ENCODE data around the gene GAS7. TPM values are rescaled to one million over a fixed set of nuclear protein-coding genes. Genes with fewer than 3 reads are reported as not detected.

Gene GAS7
- total and polyA plus RNA-seq, 2 experiments from 2014 or later = 1.9 to 10.7 TPM

DNA sequence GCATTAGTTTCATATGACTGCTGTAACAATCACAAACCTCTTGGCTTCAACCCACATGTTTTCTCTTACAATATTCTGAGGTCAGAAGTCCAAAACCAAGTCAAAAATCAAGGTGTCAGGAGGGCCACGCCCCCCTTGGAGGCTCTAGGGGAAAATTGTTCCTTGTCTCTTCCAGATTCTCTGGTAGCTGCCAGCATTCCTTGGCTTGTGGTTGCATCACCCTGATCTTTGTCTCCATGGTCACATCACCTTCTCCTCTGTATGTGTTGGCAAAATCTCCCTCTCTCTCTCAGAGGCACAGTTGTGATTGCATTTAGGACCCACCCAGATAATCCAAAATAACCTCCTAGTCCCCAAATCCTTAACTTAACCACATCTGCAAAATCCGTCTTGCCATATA lies 105.8 kb downstream of the GAS7 start:
- Mint-ChIP-seq H3K9me3 (peaks cover 5% of the 10 kb centered on the region; the same call in 2 of the 3 replicates), H3K36me3 (ENCODE audit: low read depth) (peaks cover 3% of the 10 kb centered on the region; the same call in 1 of the 3 replicates), H3K27me3 (ENCODE audit: insufficient read depth, low read depth, poor library complexity) (peaks cover 3% of the 10 kb centered on the region), H3K27ac (no peak overlapping the region), H3K4me3 (no peak overlapping the region), H3K4me1 (no peaks in the 10 kb centered on the region)
- Histone ChIP-seq H3K27me3 (ENCODE audit: insufficient read depth) (no peaks in the 10 kb centered on the region), H3K79me2 (replicated peaks; ENCODE audit: insufficient read depth) (no peaks in the 10 kb centered on the region), H3K4me2 (no peak overlapping the region), H3K4me1 (ENCODE audit: insufficient read depth) (no peaks in the 10 kb centered on the region), H3K27ac (ENCODE audit: low read depth) (no peak overlapping the region), H3F3A (replicated peaks; ENCODE audit: low read depth) (no peaks in the 10 kb centered on the region), H3K4me3 (no peak overlapping the region), H3K36me3 (ENCODE audit: insufficient read depth) (no peaks in the 10 kb centered on the region), H3K9me2 (ENCODE audit: insufficient read depth) (no peaks in the 10 kb centered on the region), H4K20me1 (replicated peaks; ENCODE audit: insufficient read depth) (no peaks in the 10 kb centered on the region), H2AFZ (no peak overlapping the region)
- no peak for TF ChIP-seq JUNB (IDR thresholded peaks at IDR 0.05; ENCODE audit: unreplicated experiment)
- no peak for TF ChIP-seq ZNF331 (CRISPR knock-in tag; IDR thresholded peaks at IDR 0.05; ENCODE audit: low read depth)
- TF ChIP-seq, protein P1, sequence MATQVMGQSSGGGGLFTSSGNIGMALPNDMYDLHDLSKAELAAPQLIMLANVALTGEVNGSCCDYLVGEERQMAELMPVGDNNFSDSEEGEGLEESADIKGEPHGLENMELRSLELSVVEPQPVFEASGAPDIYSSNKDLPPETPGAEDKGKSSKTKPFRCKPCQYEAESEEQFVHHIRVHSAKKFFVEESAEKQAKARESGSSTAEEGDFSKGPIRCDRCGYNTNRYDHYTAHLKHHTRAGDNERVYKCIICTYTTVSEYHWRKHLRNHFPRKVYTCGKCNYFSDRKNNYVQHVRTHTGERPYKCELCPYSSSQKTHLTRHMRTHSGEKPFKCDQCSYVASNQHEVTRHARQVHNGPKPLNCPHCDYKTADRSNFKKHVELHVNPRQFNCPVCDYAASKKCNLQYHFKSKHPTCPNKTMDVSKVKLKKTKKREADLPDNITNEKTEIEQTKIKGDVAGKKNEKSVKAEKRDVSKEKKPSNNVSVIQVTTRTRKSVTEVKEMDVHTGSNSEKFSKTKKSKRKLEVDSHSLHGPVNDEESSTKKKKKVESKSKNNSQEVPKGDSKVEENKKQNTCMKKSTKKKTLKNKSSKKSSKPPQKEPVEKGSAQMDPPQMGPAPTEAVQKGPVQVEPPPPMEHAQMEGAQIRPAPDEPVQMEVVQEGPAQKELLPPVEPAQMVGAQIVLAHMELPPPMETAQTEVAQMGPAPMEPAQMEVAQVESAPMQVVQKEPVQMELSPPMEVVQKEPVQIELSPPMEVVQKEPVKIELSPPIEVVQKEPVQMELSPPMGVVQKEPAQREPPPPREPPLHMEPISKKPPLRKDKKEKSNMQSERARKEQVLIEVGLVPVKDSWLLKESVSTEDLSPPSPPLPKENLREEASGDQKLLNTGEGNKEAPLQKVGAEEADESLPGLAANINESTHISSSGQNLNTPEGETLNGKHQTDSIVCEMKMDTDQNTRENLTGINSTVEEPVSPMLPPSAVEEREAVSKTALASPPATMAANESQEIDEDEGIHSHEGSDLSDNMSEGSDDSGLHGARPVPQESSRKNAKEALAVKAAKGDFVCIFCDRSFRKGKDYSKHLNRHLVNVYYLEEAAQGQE (IDR thresholded peaks at IDR 0.05; ENCODE audit: unreplicated experiment) = no peak
- TF ChIP-seq, protein P2, sequence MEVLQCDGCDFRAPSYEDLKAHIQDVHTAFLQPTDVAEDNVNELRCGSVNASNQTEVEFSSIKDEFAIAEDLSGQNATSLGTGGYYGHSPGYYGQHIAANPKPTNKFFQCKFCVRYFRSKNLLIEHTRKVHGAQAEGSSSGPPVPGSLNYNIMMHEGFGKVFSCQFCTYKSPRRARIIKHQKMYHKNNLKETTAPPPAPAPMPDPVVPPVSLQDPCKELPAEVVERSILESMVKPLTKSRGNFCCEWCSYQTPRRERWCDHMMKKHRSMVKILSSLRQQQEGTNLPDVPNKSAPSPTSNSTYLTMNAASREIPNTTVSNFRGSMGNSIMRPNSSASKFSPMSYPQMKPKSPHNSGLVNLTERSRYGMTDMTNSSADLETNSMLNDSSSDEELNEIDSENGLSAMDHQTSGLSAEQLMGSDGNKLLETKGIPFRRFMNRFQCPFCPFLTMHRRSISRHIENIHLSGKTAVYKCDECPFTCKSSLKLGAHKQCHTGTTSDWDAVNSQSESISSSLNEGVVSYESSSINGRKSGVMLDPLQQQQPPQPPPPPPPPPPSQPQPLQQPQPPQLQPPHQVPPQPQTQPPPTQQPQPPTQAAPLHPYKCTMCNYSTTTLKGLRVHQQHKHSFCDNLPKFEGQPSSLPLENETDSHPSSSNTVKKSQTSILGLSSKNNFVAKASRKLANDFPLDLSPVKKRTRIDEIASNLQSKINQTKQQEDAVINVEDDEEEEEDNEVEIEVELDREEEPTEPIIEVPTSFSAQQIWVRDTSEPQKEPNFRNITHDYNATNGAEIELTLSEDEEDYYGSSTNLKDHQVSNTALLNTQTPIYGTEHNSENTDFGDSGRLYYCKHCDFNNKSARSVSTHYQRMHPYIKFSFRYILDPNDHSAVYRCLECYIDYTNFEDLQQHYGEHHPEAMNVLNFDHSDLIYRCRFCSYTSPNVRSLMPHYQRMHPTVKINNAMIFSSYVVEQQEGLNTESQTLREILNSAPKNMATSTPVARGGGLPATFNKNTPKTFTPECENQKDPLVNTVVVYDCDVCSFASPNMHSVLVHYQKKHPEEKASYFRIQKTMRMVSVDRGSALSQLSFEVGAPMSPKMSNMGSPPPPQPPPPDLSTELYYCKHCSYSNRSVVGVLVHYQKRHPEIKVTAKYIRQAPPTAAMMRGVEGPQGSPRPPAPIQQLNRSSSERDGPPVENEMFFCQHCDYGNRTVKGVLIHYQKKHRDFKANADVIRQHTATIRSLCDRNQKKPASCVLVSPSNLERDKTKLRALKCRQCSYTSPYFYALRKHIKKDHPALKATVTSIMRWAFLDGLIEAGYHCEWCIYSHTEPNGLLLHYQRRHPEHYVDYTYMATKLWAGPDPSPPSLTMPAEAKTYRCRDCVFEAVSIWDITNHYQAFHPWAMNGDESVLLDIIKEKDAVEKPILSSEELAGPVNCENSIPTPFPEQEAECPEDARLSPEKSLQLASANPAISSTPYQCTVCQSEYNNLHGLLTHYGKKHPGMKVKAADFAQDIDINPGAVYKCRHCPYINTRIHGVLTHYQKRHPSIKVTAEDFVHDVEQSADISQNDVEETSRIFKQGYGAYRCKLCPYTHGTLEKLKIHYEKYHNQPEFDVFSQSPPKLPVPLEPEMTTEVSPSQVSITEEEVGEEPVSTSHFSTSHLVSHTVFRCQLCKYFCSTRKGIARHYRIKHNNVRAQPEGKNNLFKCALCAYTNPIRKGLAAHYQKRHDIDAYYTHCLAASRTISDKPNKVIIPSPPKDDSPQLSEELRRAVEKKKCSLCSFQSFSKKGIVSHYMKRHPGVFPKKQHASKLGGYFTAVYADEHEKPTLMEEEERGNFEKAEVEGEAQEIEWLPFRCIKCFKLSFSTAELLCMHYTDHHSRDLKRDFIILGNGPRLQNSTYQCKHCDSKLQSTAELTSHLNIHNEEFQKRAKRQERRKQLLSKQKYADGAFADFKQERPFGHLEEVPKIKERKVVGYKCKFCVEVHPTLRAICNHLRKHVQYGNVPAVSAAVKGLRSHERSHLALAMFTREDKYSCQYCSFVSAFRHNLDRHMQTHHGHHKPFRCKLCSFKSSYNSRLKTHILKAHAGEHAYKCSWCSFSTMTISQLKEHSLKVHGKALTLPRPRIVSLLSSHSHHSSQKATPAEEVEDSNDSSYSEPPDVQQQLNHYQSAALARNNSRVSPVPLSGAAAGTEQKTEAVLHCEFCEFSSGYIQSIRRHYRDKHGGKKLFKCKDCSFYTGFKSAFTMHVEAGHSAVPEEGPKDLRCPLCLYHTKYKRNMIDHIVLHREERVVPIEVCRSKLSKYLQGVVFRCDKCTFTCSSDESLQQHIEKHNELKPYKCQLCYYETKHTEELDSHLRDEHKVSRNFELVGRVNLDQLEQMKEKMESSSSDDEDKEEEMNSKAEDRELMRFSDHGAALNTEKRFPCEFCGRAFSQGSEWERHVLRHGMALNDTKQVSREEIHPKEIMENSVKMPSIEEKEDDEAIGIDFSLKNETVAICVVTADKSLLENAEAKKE (CRISPR knock-in tag; IDR thresholded peaks at IDR 0.05) = no peak
- DNase-seq (ENCODE audit: low spot score) (no peak), ATAC-seq (no peak)
